HCT116 (cell line): ENCODE results near the gene HTR1E. TPM values are rescaled to one million over a fixed set of nuclear protein-coding genes. Genes with fewer than 3 reads are reported as not detected.

Experiments used
- ATAC-seq: fragments of 200-7000 bp; cut with Tn5 transposase; 2 replicates; pipeline ENCODE4 v1.9.1; 2020; ENCODE audit warnings: mild to moderate bottlenecking, moderate library complexity
- BruUV-seq: library from RNA; stranded (reverse); fragments of 400-500 nt; replicated peaks from 2 replicates; lab custom pipeline; 2021; lab: Mats Ljungman, UMichigan
- CTCF ChIA-PET: fragments of 300-600 bp; sonication (Branson Sonifier 250); formaldehyde crosslinking; loops from one replicate; lab custom pipeline; 2021; ENCODE audit warnings: antibody characterized with exemption; lab: Charles Lee
- POLR2A ChIA-PET: fragments of 300-600, 350-600 bp; sonication (Branson Sonifier 250); formaldehyde crosslinking; loops from one replicate; lab custom pipeline; 2021; ENCODE audit warnings: antibody characterized with exemption; lab: Charles Lee
- RAD21 ChIA-PET, 2 experiments: fragments of 300-600 bp; sonication (Branson Sonifier 250); formaldehyde crosslinking; loops; one replicate each; lab custom pipeline; 2023; ENCODE audit warnings: low total read pairs in 2 of 2; ENCODE audit not compliant: uncharacterized antibody in 2 of 2, unreplicated experiment in 2 of 2, low non-redundant PET in 1 of 2; lab: Charles Lee
- DNase-seq: peaks from one replicate; pipeline ENCODE4 v3.0.0-alpha.2; 2010; ENCODE audit warnings: low read depth, low spot score
- H2AFZ ChIP-seq: fragments of 200-600 bp; shearing (Covaris generic), sonication (generic); 2 replicates; pipeline ENCODE4 v1.6.1; 2017; ENCODE audit warnings: low read depth, mixed run types, mixed read lengths, antibody characterized with exemption, low read length; ENCODE audit not compliant: poor library complexity, severe bottlenecking
- H3K27ac ChIP-seq: 2 replicates; pipeline ENCODE4 v1.5.1; 2012; ENCODE audit warnings: low read depth, low read length
- H3K27me3 ChIP-seq: fragments of 200-600 bp; sonication (generic); 2 replicates; pipeline ENCODE4 v1.6.1; 2016; ENCODE audit warnings: mixed run types, low read length, mixed read lengths; ENCODE audit not compliant: insufficient read depth
- H3K36me3 ChIP-seq, 2 experiments: fragments of 200-500 bp in 1 of 2; fragments of 200-600 bp in 1 of 2; sonication (Bioruptor generic) in 1 of 2; sonication (generic) in 1 of 2; 2 replicates each; pipeline versions ENCODE4 v1.5.1 to v1.6.1; 2014 to 2016; ENCODE audit warnings: low read length in 2 of 2, inconsistent platforms in 1 of 2, mixed read lengths in 1 of 2, mixed run types in 1 of 2; ENCODE audit not compliant: insufficient read depth in 2 of 2, control insufficient read depth in 1 of 2
- H3K4me1 ChIP-seq, 2 experiments: fragments of 200-600 bp in 1 of 2; sonication (generic) in 1 of 2; 2 replicates each; pipeline versions ENCODE4 v1.5.1 to v1.6.1; 2012 to 2017; ENCODE audit warnings: low read length in 2 of 2, inconsistent platforms in 1 of 2, mild to moderate bottlenecking in 1 of 2, mixed read lengths in 1 of 2, mixed run types in 1 of 2, moderate library complexity in 1 of 2; ENCODE audit not compliant: insufficient read depth in 2 of 2, control insufficient read depth in 1 of 2
- H3K4me2 ChIP-seq: fragments of 200-600 bp; sonication (generic); 2 replicates; pipeline ENCODE4 v1.6.1; 2017; ENCODE audit warnings: mixed run types, low read length, mixed read lengths
- H3K4me3 ChIP-seq, 2 experiments: fragments of 200-600 bp in 1 of 2; sonication (generic) in 1 of 2; replicated peaks in 1 of 2; 2 replicates each; pipeline ENCODE4 v1.5.1; 2011 to 2016; ENCODE audit warnings: low read length in 2 of 2, control low read depth in 1 of 2, low read depth in 1 of 2, mild to moderate bottlenecking in 1 of 2, mixed read lengths in 1 of 2, mixed run types in 1 of 2
- H3K79me2 ChIP-seq: fragments of 200-600 bp; sonication (generic); 2 replicates; pipeline ENCODE4 v1.6.1; 2017; ENCODE audit warnings: mild to moderate bottlenecking, mixed run types, low read length, moderate library complexity, mixed read lengths; ENCODE audit not compliant: insufficient read depth
- H3K9ac ChIP-seq: fragments of 200-600 bp; sonication (generic); 2 replicates; pipeline ENCODE4 v1.6.1; 2016; ENCODE audit warnings: low read length, mixed read lengths
- H3K9me2 ChIP-seq: fragments of 200-600 bp; sonication (generic), shearing (Covaris generic); 2 replicates; pipeline ENCODE4 v1.6.1; 2017; ENCODE audit warnings: mixed run types, mild to moderate bottlenecking, moderate library complexity; ENCODE audit not compliant: insufficient read depth
- H3K9me3 ChIP-seq, 2 experiments: fragments of 200-500 bp in 1 of 2; fragments of 200-600 bp in 1 of 2; sonication (Bioruptor generic) in 1 of 2; sonication (generic) in 1 of 2; 2 replicates each; pipeline ENCODE4 v1.6.1; 2014 to 2017; ENCODE audit warnings: low read length in 2 of 2, mixed read lengths in 2 of 2, inconsistent platforms in 1 of 2, low read depth in 1 of 2, mild to moderate bottlenecking in 1 of 2, mixed run types in 1 of 2, moderate library complexity in 1 of 2; ENCODE audit not compliant: control insufficient read depth in 1 of 2, insufficient read depth in 1 of 2
- H4K20me1 ChIP-seq: fragments of 200-600 bp; sonication (generic), shearing (Covaris generic); 2 replicates; pipeline ENCODE4 v1.6.1; 2017; ENCODE audit warnings: mixed run types, mild to moderate bottlenecking, moderate library complexity; ENCODE audit not compliant: insufficient read depth
- ATF3 ChIP-seq: IDR thresholded peaks from 2 replicates; pipeline ENCODE4 v1.6.1; 2012
- CEBPB ChIP-seq: IDR thresholded peaks from 2 replicates; pipeline ENCODE4 v1.6.1; 2012; ENCODE audit warnings: low read depth
- EGR1 ChIP-seq: IDR thresholded peaks from 2 replicates; pipeline ENCODE4 v1.6.1; 2012; ENCODE audit warnings: low read depth
- ELF1 ChIP-seq: IDR thresholded peaks from 2 replicates; pipeline ENCODE4 v1.6.1; 2012; ENCODE audit warnings: low read depth, borderline replicate concordance
- FOSL1 ChIP-seq: IDR thresholded peaks from 2 replicates; pipeline ENCODE4 v1.6.1; 2012; ENCODE audit warnings: low read depth
- MAX ChIP-seq: IDR thresholded peaks from 2 replicates; pipeline ENCODE4 v1.6.1; 2012
- POLR2A ChIP-seq: IDR thresholded peaks from 2 replicates; pipeline ENCODE4 v1.7.0; 2011; ENCODE audit warnings: borderline replicate concordance; ENCODE audit not compliant: insufficient read depth, insufficient read length; ENCODE audit errors: extremely low read depth
- POLR2AphosphoS5 ChIP-seq: IDR thresholded peaks from 2 replicates; pipeline ENCODE4 v1.6.1; 2011; ENCODE audit warnings: mild to moderate bottlenecking, low read depth, low read length, moderate library complexity
- RAD21 ChIP-seq: IDR thresholded peaks from 2 replicates; pipeline ENCODE4 v1.6.1; 2012; ENCODE audit warnings: low read depth, mild to moderate bottlenecking
- REST ChIP-seq: IDR thresholded peaks from 2 replicates; pipeline ENCODE4 v1.6.1; 2012; ENCODE audit warnings: low read depth
- SIN3A ChIP-seq: IDR thresholded peaks from 2 replicates; pipeline ENCODE4 v1.6.1; 2012; ENCODE audit warnings: low read depth
- ZBTB33 ChIP-seq: IDR thresholded peaks from 2 replicates; pipeline ENCODE4 v1.6.1; 2011; ENCODE audit warnings: mild to moderate bottlenecking, low read length, moderate library complexity; ENCODE audit not compliant: insufficient replicate concordance; ENCODE audit errors: extremely low read depth
- ZNF274 ChIP-seq: fragments of 200-500 bp; sonication (Bioruptor generic); IDR thresholded peaks from 2 replicates; pipeline ENCODE4 v1.6.1; 2014; ENCODE audit warnings: mild to moderate bottlenecking, low read depth, low read length, inconsistent platforms
- intact Hi-C: fragments of 100-400 bp; cut with micrococcal nuclease; formaldehyde crosslinking; loops from 2 replicates; pipeline ENCODE4 v1.10.0; 2022
- total RNA-seq: library from RNA; stranded (reverse); gene quantifications from one replicate; pipeline ENCODE4 v1.2.1, GENCODE V29; 2021; ENCODE audit not compliant: unreplicated experiment

Gene HTR1E
- total RNA-seq, 1 experiment from 2014 or later, result not detected

GRCh38 chr6:87016772-87017171, 79.4 kb downstream of the HTR1E start:
- Histone ChIP-seq H3K9ac (no peak overlapping the region), H3K4me2 (no peak overlapping the region), H3K27ac (no peak overlapping the region), H3K27me3 (peaks cover 40% of the 10 kb centered on the region), H3K9me2 (no peaks in the 10 kb centered on the region), H3K36me3 (no peaks in the 10 kb centered on the region), H3K79me2 (no peaks in the 10 kb centered on the region), H3K9me3 (no peaks in the 10 kb centered on the region), H3K4me3 (no peak overlapping the region), H2AFZ (no peak overlapping the region), H3K4me1 (no peaks in the 10 kb centered on the region), H4K20me1 (no peaks in the 10 kb centered on the region)
- ChIA-PET RAD21 (no interaction called here), CTCF (no interaction called here), POLR2A (no interaction called here)
- no peak for TF ChIP-seq ZBTB33
- no TSS peak for BruUV-seq
- ATAC-seq, result no peak
- intact Hi-C loops, result no loop called here
- no peak for DNase-seq

- POLR2A ChIA-PET, result no interaction called here
- intact Hi-C loops, result loop anchor here (5.0 kb wide), 2 partner anchors 170 to 850 kb away; no protein-coding TSS in a partner anchor
- no peak overlapping the region for H3K4me3 ChIP-seq
- no peaks in the 10 kb centered on the region for H4K20me1 ChIP-seq
- H2AFZ ChIP-seq, result no peak overlapping the region
- no peak overlapping the region for H3K9ac ChIP-seq
- H3K4me2 ChIP-seq, result no peak overlapping the region
- no peaks in the 10 kb centered on the region for H3K79me2 ChIP-seq
- CTCF ChIA-PET, result no interaction called here
- RAD21 ChIA-PET, result no interaction called here
- no peak for DNase-seq
- no peak for ATAC-seq
- H3K27me3 ChIP-seq, result peaks cover 43% of the 10 kb centered on the region
- BruUV-seq, result no TSS peak
- H3K27ac ChIP-seq, result no peak overlapping the region
- H3K36me3 ChIP-seq, result no peaks in the 10 kb centered on the region
- no peaks in the 10 kb centered on the region for H3K9me3 ChIP-seq
- H3K9me2 ChIP-seq, result no peaks in the 10 kb centered on the region
- H3K4me1 ChIP-seq, result no peaks in the 10 kb centered on the region
- no peak for TF ChIP-seq CEBPB
- TF ChIP-seq ZNF274, result no peak
- no peak for TF ChIP-seq POLR2A
- TF ChIP-seq FOSL1, result no peak
- no peak for TF ChIP-seq EGR1
- TF ChIP-seq ELF1, result no peak
- no peak for TF ChIP-seq REST
- no peak for TF ChIP-seq MAX
- no peak for TF ChIP-seq SIN3A
- no peak for TF ChIP-seq ZBTB33
- TF ChIP-seq POLR2AphosphoS5, result no peak
- TF ChIP-seq ATF3, result no peak
- no peak for TF ChIP-seq RAD21
Observed at GRCh38 chr6:87027021-87027420, 89.7 kb downstream of the HTR1E start.
